ENCODE data around the gene HDLBP.
A peak's percentile ranks its signal among the peaks of the same experiment; 100 is the strongest.

Gene HDLBP

GRCh38 chr2:241344925-241345651, 29.6 kb upstream of the HDLBP start:
- H2BK12ac ChIP-seq (ENCODE audit: low read length) = no peak overlapping the region
- no peak overlapping the region for H2BK5ac ChIP-seq (ENCODE audit: low read length)
- peaks cover 42 to 99% of the 10 kb centered on the region in 2 donors for H3K36me3 ChIP-seq (replicated peaks in 1 of 2; ENCODE audit: control insufficient read depth in 2 of 2, insufficient read depth in 2 of 2, low read length in 2 of 2)
- no peak overlapping the region for H2AK5ac ChIP-seq (ENCODE audit: low read depth, low read length)
- no peaks in the 10 kb centered on the region for H3K9me3 ChIP-seq (replicated peaks in 1 of 2; ENCODE audit: control insufficient read depth in 2 of 2, insufficient read depth in 1 of 2, low read depth in 1 of 2, low read length in 2 of 2)
- H3K4me3 ChIP-seq (ENCODE audit: low read length in 2 of 2) = no peak overlapping the region
- no peak overlapping the region for H3K23ac ChIP-seq (ENCODE audit: low read depth, low read length, poor library complexity)
- no CpG with 5 or more reads among the region's 9 CpGs for WGBS, 2 donors (ENCODE audit: extremely low coverage in 2 of 2, insufficient read length in 2 of 2, insufficient replicate concordance in 1 of 2)
- H3K14ac ChIP-seq (ENCODE audit: low read length) = no peak overlapping the region
- no peak overlapping the region for H4K91ac ChIP-seq (ENCODE audit: low read depth, low read length, poor library complexity)
- H3K4me1 ChIP-seq (ENCODE audit: control insufficient read depth in 2 of 2, insufficient read depth in 1 of 2, low read depth in 1 of 2, low read length in 2 of 2) = no peaks in the 10 kb centered on the region
- no peak overlapping the region for H2BK15ac ChIP-seq (ENCODE audit: low read length)
- H2BK120ac ChIP-seq (ENCODE audit: low read depth, low read length) = no peak overlapping the region
- H3K27me3 ChIP-seq (ENCODE audit: control insufficient read depth in 3 of 3, insufficient read depth in 3 of 3, low read depth in 1 of 3, low read length in 3 of 3) = no peaks in the 10 kb centered on the region
- H4K8ac ChIP-seq (ENCODE audit: low read depth, low read length) = no peak overlapping the region
- no peak overlapping the region for H3K27ac ChIP-seq (replicated peaks; ENCODE audit: low read length)
- H3K4me2 ChIP-seq (ENCODE audit: insufficient read depth, low read length, poor library complexity, severe bottlenecking) = no peak overlapping the region
- no peak overlapping the region for H3K18ac ChIP-seq (ENCODE audit: low read length)
- H3K9ac ChIP-seq (ENCODE audit: low read depth, low read length, poor library complexity) = no peak overlapping the region
- no peak overlapping the region for H2AFZ ChIP-seq (ENCODE audit: low read length)
- DNase-seq (ENCODE audit: low spot score) = no peak
- H3K79me1 ChIP-seq (ENCODE audit: low read depth, low read length) = no peaks in the 10 kb centered on the region
- H3K4ac ChIP-seq (ENCODE audit: low read length) = no peak overlapping the region

GRCh38 chr2:241340631-241341163, 25.2 kb upstream of the HDLBP start:
- H3K4me3 ChIP-seq (ENCODE audit: low read length in 2 of 2) = no peak overlapping the region
- no peak overlapping the region for H3K23ac ChIP-seq (ENCODE audit: low read depth, low read length, poor library complexity)
- H3K14ac ChIP-seq (ENCODE audit: low read length) = no peak overlapping the region
- H3K4me1 ChIP-seq (ENCODE audit: control insufficient read depth in 2 of 2, insufficient read depth in 1 of 2, low read depth in 1 of 2, low read length in 2 of 2) = no peaks in the 10 kb centered on the region
- no peak overlapping the region for H4K8ac ChIP-seq (ENCODE audit: low read depth, low read length)
- H4K91ac ChIP-seq (ENCODE audit: low read depth, low read length, poor library complexity) = no peak overlapping the region
- no peaks in the 10 kb centered on the region for H3K79me1 ChIP-seq (ENCODE audit: low read depth, low read length)
- no peak overlapping the region for H2BK15ac ChIP-seq (ENCODE audit: low read length)
- no peak overlapping the region for H3K18ac ChIP-seq (ENCODE audit: low read length)
- no peak overlapping the region for H2BK12ac ChIP-seq (ENCODE audit: low read length)
- no peak overlapping the region for H2AK5ac ChIP-seq (ENCODE audit: low read depth, low read length)
- H3K36me3 ChIP-seq (replicated peaks in 1 of 2; ENCODE audit: control insufficient read depth in 2 of 2, insufficient read depth in 2 of 2, low read length in 2 of 2) = peaks cover 39 to 95% of the 10 kb centered on the region in 2 donors
- no peak overlapping the region for H3K9ac ChIP-seq (ENCODE audit: low read depth, low read length, poor library complexity)
- no peak overlapping the region for H2BK5ac ChIP-seq (ENCODE audit: low read length)
- no peak overlapping the region for H3K4me2 ChIP-seq (ENCODE audit: insufficient read depth, low read length, poor library complexity, severe bottlenecking)
- no peak overlapping the region for H2AFZ ChIP-seq (ENCODE audit: low read length)
- peaks cover 0 to 2% (median 0%) of the 10 kb centered on the region in 3 experiments for H3K27me3 ChIP-seq (ENCODE audit: control insufficient read depth in 3 of 3, insufficient read depth in 3 of 3, low read depth in 1 of 3, low read length in 3 of 3)
- H3K9me3 ChIP-seq (replicated peaks in 1 of 2; ENCODE audit: control insufficient read depth in 2 of 2, insufficient read depth in 1 of 2, low read depth in 1 of 2, low read length in 2 of 2) = no peaks in the 10 kb centered on the region
- DNase-seq (ENCODE audit: low spot score) = no peak
- no peak overlapping the region for H2BK120ac ChIP-seq (ENCODE audit: low read depth, low read length)
- H3K4ac ChIP-seq (ENCODE audit: low read length) = no peak overlapping the region
- WGBS, 2 donors (ENCODE audit: extremely low coverage in 2 of 2, insufficient read length in 2 of 2, insufficient replicate concordance in 1 of 2) = no CpG with 5 or more reads among the region's 3 CpGs
- H3K27ac ChIP-seq (replicated peaks; ENCODE audit: low read length) = no peak overlapping the region

GRCh38 chr2:241339839-241340630, 24.6 kb upstream of the HDLBP start:
- Histone ChIP-seq H3K23ac (ENCODE audit: low read depth, low read length, poor library complexity) (no peak overlapping the region), H4K91ac (ENCODE audit: low read depth, low read length, poor library complexity) (no peak overlapping the region)
- no CpG with 5 or more reads among the region's 8 CpGs for WGBS, 2 donors (ENCODE audit: extremely low coverage in 2 of 2, insufficient read length in 2 of 2, insufficient replicate concordance in 1 of 2)

GRCh38 chr2:241334813-241335212, 19.3 kb upstream of the HDLBP start:
- Histone ChIP-seq H3K4me3 (ENCODE audit: low read length in 2 of 2) (no peak overlapping the region), H4K8ac (ENCODE audit: low read depth, low read length) (no peak overlapping the region), H2BK120ac (ENCODE audit: low read depth, low read length) (no peak overlapping the region), H2BK15ac (ENCODE audit: low read length) (no peak overlapping the region), H3K9ac (ENCODE audit: low read depth, low read length, poor library complexity) (no peak overlapping the region), H3K4me2 (ENCODE audit: insufficient read depth, low read length, poor library complexity, severe bottlenecking) (no peak overlapping the region), H2BK12ac (ENCODE audit: low read length) (no peak overlapping the region), H3K36me3 (replicated peaks in 1 of 2; ENCODE audit: control insufficient read depth in 2 of 2, insufficient read depth in 2 of 2, low read length in 2 of 2) (peaks cover 16 to 94% of the 10 kb centered on the region in 2 donors), H3K27me3 (ENCODE audit: control insufficient read depth in 3 of 3, insufficient read depth in 3 of 3, low read depth in 1 of 3, low read length in 3 of 3) (peaks cover 0 to 2% (median 0%) of the 10 kb centered on the region in 3 experiments), H4K91ac (ENCODE audit: low read depth, low read length, poor library complexity) (no peak overlapping the region), H3K23ac (ENCODE audit: low read depth, low read length, poor library complexity) (no peak overlapping the region), H2AFZ (ENCODE audit: low read length) (no peak overlapping the region), H3K4me1 (ENCODE audit: control insufficient read depth in 2 of 2, insufficient read depth in 1 of 2, low read depth in 1 of 2, low read length in 2 of 2) (no peaks in the 10 kb centered on the region), H3K4ac (ENCODE audit: low read length) (no peak overlapping the region), H2AK5ac (ENCODE audit: low read depth, low read length) (no peak overlapping the region), H2BK5ac (ENCODE audit: low read length) (no peak overlapping the region), H3K14ac (ENCODE audit: low read length) (no peak overlapping the region), H3K79me1 (ENCODE audit: low read depth, low read length) (no peaks in the 10 kb centered on the region), H3K27ac (replicated peaks; ENCODE audit: low read length) (no peak overlapping the region), H3K18ac (ENCODE audit: low read length) (no peak overlapping the region), H3K9me3 (replicated peaks in 1 of 2; ENCODE audit: control insufficient read depth in 2 of 2, insufficient read depth in 1 of 2, low read depth in 1 of 2, low read length in 2 of 2) (no peaks in the 10 kb centered on the region)
- WGBS, 2 donors (ENCODE audit: extremely low coverage in 2 of 2, insufficient read length in 2 of 2, insufficient replicate concordance in 1 of 2) = no CpG with 5 or more reads among the region's 2 CpGs
- no peak for DNase-seq (ENCODE audit: low spot score)

More at GRCh38 chr2:241339839-241340630, 24.6 kb upstream of the HDLBP start:
- no peaks in the 10 kb centered on the region for H3K79me1 ChIP-seq (ENCODE audit: low read depth, low read length)
- H3K9me3 ChIP-seq (replicated peaks in 1 of 2; ENCODE audit: control insufficient read depth in 2 of 2, insufficient read depth in 1 of 2, low read depth in 1 of 2, low read length in 2 of 2) = no peaks in the 10 kb centered on the region
- no peak overlapping the region for H2BK15ac ChIP-seq (ENCODE audit: low read length)
- H4K8ac ChIP-seq (ENCODE audit: low read depth, low read length) = no peak overlapping the region
- H2BK5ac ChIP-seq (ENCODE audit: low read length) = no peak overlapping the region
- H3K27me3 ChIP-seq (ENCODE audit: control insufficient read depth in 3 of 3, insufficient read depth in 3 of 3, low read depth in 1 of 3, low read length in 3 of 3) = peaks cover 0 to 2% (median 0%) of the 10 kb centered on the region in 3 experiments
- no peak overlapping the region for H2BK12ac ChIP-seq (ENCODE audit: low read length)
- H3K4me1 ChIP-seq (ENCODE audit: control insufficient read depth in 2 of 2, insufficient read depth in 1 of 2, low read depth in 1 of 2, low read length in 2 of 2) = no peaks in the 10 kb centered on the region
- H3K4me3 ChIP-seq (ENCODE audit: low read length in 2 of 2) = no peak overlapping the region
- H3K14ac ChIP-seq (ENCODE audit: low read length) = no peak overlapping the region
- H2BK120ac ChIP-seq (ENCODE audit: low read depth, low read length) = no peak overlapping the region
- no peak overlapping the region for H2AK5ac ChIP-seq (ENCODE audit: low read depth, low read length)
- no peak overlapping the region for H3K9ac ChIP-seq (ENCODE audit: low read depth, low read length, poor library complexity)
- H3K4ac ChIP-seq (ENCODE audit: low read length) = no peak overlapping the region
- DNase-seq (ENCODE audit: low spot score) = no peak
- H3K27ac ChIP-seq (replicated peaks; ENCODE audit: low read length) = peak overlapping the region; percentile 13
- peaks cover 37 to 95% of the 10 kb centered on the region in 2 donors for H3K36me3 ChIP-seq (replicated peaks in 1 of 2; ENCODE audit: control insufficient read depth in 2 of 2, insufficient read depth in 2 of 2, low read length in 2 of 2)
- no peak overlapping the region for H2AFZ ChIP-seq (ENCODE audit: low read length)
- H3K18ac ChIP-seq (ENCODE audit: low read length) = no peak overlapping the region
- no peak overlapping the region for H3K4me2 ChIP-seq (ENCODE audit: insufficient read depth, low read length, poor library complexity, severe bottlenecking)
